GM12864 (cell line): ENCODE data around the gene VAMP5.

ENCODE experiments used
- DNase-seq: peaks from one replicate; pipeline ENCODE4 v3.0.0-alpha.2; 2011; ENCODE audit warnings: low read depth
- H3K4me3 ChIP-seq: 2 replicates; pipeline ENCODE4 v1.5.1; 2011; ENCODE audit warnings: mild to moderate bottlenecking, low read depth, low read length, control low read depth
- CTCF ChIP-seq: IDR thresholded peaks from 2 replicates; pipeline ENCODE4 v1.5.1; 2011; ENCODE audit warnings: low read depth, mild to moderate bottlenecking, moderate library complexity, low read length, control low read depth, inconsistent platforms; ENCODE audit errors: missing control alignments

Gene VAMP5

GRCh38 chr2:85584354-85584856, at the start of gene VAMP5:
TSS of gene VAMP5 (plus strand) at chr2:85584431. CDS start at chr2:85584491, 60 bp downstream.
- no peak for DNase-seq
- H3K4me3 ChIP-seq: peak within 1 kb of the TSS; percentile 68
- TF ChIP-seq CTCF: no peak

GRCh38 chr2:85534881-85535280, 49.4 kb upstream of the VAMP5 start:
- H3K4me3 ChIP-seq: no peak overlapping the region
- no peak for DNase-seq
- no peak for TF ChIP-seq CTCF

GRCh38 chr2:85536479-85536878, 47.8 kb upstream of the VAMP5 start:
- H3K4me3 ChIP-seq: no peak overlapping the region
- no peak for DNase-seq
- TF ChIP-seq CTCF: no peak

- no peak for DNase-seq
- H3K4me3 ChIP-seq: peak overlapping the region; percentile 66
- TF ChIP-seq CTCF: no peak
These were observed 46.4 kb upstream of the VAMP5 start for GRCh38 chr2:85537600-85538506.

GRCh38 chr2:85538507-85539360, 45.5 kb upstream of the VAMP5 start, which contains the start of gene MAT2A:
TSS of gene MAT2A (plus strand) at chr2:85539168. CDS start at chr2:85539288, 120 bp downstream.
- peak within 1 kb of the TSS; percentile 66 for H3K4me3 ChIP-seq
- DNase-seq: peak; percentile 70
- peak; percentile 74 for TF ChIP-seq CTCF

GRCh38 chr2:85539361-85540132, 44.7 kb upstream of the VAMP5 start:
- TF ChIP-seq CTCF: no peak
- DNase-seq: no peak
- H3K4me3 ChIP-seq: peak overlapping the region; percentile 66
